HG03025 (cell line): Measurements from ENCODE around the gene ABCE1.
A peak's percentile ranks its signal among the peaks of the same experiment; 100 is the strongest.

Experiments
- ATAC-seq: cut with Tn5 transposase; IDR thresholded peaks from one replicate; pipeline ENCODE4 v1.9.1; 2021; ENCODE audit warnings: mild to moderate bottlenecking, moderate library complexity; ENCODE audit not compliant: unreplicated experiment, low FRiP score

ABCE1 gene

DNA sequence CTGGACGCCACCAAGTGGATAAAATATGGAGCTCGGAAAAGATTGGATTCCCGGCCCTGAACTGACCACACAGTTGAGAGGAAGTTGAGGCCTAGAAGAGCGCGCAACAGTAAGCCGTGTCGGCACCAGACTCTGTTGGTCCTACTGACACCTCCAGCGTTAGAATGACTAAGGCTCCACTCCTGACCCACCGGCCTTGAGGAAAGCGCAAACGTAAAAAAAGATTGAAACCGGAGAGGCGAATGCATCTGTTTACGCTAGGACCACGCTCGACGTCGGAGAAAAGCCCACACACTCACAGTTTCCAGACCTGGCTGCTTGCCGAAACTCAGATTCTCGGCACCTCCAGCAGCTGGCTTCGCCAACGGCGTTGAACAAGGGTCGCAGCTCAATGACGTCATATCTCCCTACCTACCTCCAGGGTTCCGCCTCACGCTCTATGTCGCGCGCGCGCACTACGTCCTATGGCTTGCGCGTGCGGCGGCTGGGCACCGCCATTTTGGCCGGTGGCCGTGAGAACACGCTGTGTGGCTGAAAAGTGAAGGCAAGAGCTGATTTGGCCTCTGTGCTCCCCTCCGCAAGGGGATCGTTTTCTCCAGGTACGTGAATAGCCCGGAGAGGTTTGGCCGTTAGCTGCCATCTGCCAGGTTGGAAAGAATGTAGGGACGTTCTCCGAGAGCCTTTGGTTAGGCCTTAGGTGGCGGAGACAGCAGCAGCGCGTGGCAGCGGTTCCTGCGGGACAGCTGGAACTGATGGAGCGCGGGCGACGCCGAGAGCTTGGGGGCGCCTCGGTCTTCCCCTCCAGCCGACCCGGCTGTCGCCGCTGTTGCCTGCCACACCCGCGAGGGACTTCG lies at the start of gene ABCE1, which contains the start of gene ANAPC10:
TSS of gene ABCE1 (plus strand) at position 491 of the 854 bp plus-strand sequence. CDS start 6,102 bp downstream, outside the sequence.
TSS of gene ANAPC10 (minus strand) at position 376 of the 854 bp plus-strand sequence. CDS start 2,097 bp downstream, outside the sequence.
- ATAC-seq = peak; percentile 89

- ATAC-seq = no peak
These were observed 49.3 kb upstream of the ABCE1 start for GRCh38 chr4:145048817-145049216.

- ATAC-seq = no peak
These were observed 48.9 kb upstream of the ABCE1 start for GRCh38 chr4:145049241-145049640.

DNA sequence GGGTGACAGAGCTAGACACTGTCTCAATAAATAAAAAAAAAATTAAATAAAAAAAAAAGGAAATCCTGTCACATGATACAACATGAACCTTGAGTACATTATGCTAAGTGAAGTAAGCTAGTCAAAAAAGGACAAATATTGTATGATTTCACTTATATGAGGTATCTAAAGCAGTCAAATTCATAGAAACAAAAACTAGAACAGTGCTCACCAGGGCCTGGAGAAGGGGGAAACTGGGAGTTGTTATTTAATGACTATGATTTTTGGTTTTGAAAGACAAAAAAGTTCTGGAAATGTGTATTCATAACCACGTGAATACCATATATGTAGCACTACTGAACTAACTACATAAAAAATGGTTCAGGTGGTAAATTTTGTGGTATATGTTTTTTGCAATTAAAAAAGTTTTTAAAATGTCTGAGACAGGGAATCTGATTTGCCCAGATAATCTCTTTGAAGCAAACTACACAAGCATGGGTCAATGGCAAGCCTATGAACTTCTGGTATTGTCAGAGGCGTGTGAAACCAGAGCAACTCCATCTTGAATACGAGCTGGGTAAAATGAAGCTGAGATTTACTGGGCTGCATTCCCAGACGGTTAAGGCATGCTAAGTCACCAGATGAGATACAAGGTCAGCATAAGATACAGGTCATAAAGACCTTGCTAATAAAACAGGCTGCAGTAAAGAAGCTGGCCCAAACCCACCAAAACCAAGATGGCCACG lies 42.4 kb upstream of the ABCE1 start:
- ATAC-seq = no peak

- no peak for ATAC-seq
These were observed 41.6 kb upstream of the ABCE1 start for GRCh38 chr4:145056325-145057130.

DNA sequence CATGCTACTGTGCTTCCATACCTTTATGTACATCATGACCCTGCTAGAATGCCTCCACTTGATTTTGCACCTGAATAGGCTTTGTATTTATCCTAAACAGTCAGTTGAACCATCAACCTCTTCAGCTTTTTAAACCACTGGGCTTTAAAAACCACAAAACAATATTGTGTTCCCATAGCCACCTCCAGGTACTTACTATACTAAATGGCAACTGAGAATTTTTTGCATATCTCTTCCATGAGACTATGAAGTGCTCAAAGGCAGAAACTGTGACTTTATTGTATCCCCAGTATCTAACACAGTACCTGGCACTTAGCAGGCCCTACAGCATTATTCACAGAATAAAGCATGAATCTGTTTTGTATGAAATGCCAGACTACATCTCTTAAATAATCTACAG lies 39.9 kb upstream of the ABCE1 start:
- no peak for ATAC-seq

DNA sequence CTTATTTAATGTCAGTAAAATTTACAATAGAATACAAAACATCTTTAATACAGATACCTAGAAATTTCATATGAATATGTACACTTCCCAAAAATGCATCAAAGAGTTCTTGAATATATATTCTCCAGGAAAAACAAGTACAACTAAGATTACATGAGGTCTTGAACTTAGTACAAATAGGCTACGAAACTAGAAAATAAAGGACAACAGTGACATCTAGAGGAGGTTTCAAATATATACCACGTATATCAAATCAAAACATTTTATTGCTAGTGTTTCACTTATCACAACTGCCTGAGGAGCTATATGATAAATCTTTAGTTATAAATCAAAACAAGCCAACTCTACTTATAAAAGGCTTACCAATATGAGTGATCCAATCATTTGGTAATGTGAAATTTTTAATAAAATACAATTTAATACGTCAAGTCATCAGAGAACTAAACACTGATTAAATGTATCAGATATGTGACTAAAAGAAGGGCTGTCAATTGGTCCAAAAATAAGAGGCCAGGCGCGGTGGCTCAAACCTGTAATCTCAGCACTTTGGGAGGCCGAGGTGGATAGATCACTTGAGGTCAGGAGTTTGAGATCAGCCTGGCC lies 36.7 kb upstream of the ABCE1 start:
- ATAC-seq = peak; percentile 74

DNA sequence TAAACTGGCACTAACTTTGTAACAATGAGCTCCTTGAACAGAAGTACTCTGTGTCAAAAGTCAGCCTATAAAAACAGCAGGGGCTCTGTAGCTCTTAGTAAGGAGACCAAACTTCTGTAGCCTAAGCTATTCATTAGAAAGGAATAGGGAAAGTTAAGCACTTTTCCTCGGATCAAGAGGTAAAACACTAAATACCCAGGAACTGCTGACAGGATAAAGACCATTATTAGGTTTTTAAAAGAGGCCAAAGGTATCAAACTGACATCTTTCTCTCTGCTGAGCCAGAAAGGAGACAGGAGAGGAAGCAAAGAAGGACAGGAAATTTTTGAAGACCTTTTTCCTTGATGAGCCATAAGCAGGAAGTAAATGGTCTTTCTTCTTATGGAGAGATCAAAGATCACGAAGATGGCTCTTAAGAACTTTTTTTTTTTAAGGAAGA lies 32.0 kb upstream of the ABCE1 start:
- no peak for ATAC-seq

GRCh38 chr4:145069361-145069760 lies 28.8 kb upstream of the ABCE1 start:
- ATAC-seq = no peak

DNA sequence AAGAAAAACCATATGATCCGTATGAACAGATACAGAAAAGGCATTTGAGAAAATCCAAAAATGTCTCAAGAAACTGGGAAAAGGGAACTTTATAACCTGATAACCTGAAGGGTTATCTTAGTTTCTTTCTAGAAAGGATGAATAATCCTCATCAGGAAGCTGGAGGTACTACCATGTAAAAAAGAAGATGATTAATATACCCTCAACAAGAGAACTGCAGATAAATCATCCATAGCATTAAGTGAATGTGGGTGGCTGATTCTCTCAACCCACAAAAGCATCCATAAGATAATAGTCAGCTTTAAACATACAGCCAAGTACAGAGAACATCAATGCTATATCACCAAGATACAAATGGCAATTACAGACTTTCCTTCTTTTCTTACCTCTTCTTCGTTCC lies 26.6 kb upstream of the ABCE1 start:
- no peak for ATAC-seq

GRCh38 chr4:145075742-145076468 lies 22.2 kb upstream of the ABCE1 start:
- no peak for ATAC-seq

DNA sequence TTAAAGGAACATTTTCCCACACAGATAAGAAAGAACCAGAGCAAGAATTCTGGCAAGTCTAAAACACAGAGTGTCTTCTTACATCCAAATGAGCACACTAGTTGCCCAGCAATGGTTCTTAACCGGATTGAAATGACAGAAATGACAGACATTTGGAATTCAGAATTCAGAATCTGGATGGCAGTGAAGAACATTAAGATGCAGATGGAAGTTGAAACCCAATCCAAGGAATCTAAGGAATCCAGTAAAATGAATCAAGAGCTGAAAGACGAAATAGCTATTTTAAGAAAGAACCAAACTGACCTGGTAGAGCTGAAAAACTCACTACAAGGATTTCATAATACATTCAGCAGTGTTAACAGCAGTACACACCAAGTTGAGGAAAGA lies 21.6 kb upstream of the ABCE1 start:
- ATAC-seq = no peak

DNA sequence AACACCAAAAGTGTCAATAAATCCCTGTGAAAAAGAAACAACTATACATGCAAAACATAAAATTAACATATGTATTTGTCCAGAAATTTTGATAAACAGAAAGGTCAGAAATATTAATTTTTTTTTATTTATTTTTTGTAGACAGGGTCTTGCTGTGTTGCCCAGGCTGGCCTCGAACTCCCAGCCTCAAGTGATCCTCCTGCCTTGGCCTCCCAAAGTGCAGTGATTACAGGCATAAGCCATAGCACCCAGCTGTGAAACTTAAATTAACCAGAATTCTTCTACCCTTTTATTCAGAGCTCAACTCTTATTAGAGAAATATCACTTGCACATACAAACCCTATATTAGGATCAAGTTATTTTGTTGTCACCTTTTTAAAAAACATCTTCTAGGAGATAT lies 16.4 kb upstream of the ABCE1 start:
- no peak for ATAC-seq

DNA sequence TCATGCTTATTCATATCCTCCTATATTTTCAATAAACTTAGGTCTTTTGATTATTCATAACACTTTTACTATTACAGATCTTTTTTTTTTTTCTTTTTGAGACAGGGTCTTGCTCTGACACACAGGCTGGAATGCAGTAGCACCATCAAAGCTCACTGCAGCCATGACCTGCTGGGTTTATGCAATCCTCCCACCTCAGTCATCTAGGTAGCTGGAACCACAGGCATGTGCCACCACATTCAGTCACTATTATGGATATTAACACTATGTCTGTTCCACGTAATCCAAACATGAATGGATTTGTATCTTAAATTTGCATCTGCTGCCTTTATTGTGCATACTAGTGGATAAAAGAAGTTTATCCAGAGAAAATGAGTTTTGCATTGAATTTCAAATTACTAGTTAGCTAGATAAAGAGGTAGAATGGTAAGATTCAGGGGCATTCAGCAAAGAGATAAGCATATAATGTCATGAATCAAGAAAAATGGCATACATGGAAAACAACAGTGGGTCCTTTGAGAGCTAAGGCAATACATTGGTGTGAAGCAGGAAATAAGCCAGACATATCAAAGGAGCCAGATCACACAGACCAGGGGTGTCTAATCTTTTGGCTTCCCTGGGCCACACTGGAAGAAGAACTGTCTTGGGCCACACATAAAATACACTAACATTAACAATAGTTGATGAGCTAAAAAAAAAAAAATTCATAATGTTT lies 14.1 kb upstream of the ABCE1 start:
- no peak for ATAC-seq

DNA sequence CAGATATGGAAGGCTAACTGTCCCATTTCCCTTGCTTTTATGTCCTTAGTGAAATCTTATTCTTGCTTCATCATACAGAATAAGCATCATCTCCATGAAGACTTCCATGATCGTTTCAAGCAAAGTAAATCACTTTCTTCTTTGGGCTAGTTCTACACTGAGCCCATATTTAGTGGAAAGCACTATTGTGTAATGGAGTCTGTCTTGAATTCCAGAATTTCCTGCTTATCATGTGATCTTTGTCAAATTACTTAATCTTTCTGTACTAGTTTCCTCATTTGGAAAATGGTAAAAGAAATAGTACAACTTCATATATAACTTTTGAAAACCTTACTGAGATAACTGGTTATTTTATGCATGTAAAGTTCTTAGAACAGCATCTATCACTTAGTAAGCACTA lies 7.7 kb upstream of the ABCE1 start:
- ATAC-seq = no peak

- ATAC-seq = no peak
These were observed 4.5 kb upstream of the ABCE1 start for GRCh38 chr4:145093638-145094037.

DNA sequence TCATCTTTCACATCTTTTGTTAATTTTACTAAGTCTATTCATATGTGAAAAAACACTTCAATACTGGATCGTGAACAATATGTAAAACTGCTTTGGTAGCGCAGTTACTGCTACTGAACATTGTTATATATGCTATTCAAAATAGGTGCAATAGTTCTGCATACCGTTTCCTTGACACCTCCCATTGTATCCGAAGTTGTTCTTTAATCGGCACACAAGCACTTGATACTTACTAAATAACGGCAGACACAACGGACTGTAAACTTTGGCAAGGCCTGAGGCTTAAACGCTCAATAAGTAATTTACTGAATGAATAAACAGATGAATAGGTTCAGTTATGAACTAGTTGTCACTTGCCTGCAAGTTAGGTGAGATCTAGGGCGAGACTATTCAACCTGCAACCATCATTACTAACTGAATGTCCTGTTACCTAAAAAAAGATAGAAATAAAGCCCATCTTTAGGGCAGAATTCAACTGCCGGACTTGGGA lies 735 bp upstream of the ABCE1 start:
- ATAC-seq = peak; percentile 9

DNA sequence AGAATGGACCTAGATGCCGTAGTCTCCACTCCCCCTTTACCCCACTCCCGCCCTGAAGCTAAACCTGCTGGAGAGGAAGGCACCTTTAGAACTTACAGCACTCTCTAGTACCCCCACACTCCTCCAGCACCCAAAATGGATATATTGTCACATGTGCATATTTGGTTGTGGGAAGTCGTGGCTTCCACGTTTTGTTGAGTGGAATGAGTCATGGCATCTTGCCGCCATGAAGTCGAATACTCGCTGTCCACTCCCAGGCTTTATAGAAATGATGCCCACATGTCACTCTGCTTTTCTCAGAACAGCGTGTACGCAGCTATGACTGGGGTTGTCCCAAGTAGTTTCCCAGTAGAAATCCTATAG lies 545 bp downstream of the ABCE1 start:
- peak; percentile 5 for ATAC-seq

DNA sequence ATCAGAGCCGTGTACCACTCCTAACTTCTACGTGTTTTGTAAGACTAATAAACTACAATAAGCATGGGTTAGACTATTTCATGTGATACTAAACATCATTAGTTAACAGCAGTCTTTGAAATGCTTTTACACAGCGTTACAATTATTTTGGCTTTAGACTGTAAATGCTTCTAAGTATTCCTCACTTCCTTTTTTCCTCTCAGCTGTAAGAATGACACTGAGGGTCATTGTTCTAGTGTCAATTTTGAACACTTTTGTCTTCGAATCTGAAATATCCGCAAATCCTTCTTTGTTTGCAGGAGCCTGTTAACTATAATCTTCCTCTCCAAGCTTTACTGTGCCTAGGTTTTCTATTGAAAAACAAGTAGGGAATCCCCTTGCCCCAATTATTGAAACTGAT lies 1.5 kb downstream of the ABCE1 start:
- ATAC-seq = no peak
